IPS-15b (cell line): ENCODE measurements around the gene SOBP.

Experiments used
- H3K27me3 ChIP-seq: one replicate; pipeline ENCODE4 v1.6.1; 2013; ENCODE audit warnings: low read length; ENCODE audit not compliant: control insufficient read depth, insufficient read depth
- H3K36me3 ChIP-seq: one replicate; pipeline ENCODE4 v1.6.1; 2013; ENCODE audit warnings: low read length; ENCODE audit not compliant: control insufficient read depth, insufficient read depth
- H3K4me1 ChIP-seq: one replicate; pipeline ENCODE4 v1.6.1; 2013; ENCODE audit warnings: mild to moderate bottlenecking, low read length; ENCODE audit not compliant: control insufficient read depth, insufficient read depth
- H3K4me3 ChIP-seq: one replicate; pipeline ENCODE4 v1.5.1; 2013; ENCODE audit warnings: low read depth, low read length
- H3K9ac ChIP-seq: one replicate; pipeline ENCODE4 v1.6.1; 2013; ENCODE audit warnings: low read depth, mild to moderate bottlenecking, low read length
- H3K9me3 ChIP-seq: one replicate; pipeline ENCODE4 v1.6.1; 2013; ENCODE audit warnings: mild to moderate bottlenecking, low read length; ENCODE audit not compliant: control insufficient read depth, insufficient read depth

Gene SOBP

DNA sequence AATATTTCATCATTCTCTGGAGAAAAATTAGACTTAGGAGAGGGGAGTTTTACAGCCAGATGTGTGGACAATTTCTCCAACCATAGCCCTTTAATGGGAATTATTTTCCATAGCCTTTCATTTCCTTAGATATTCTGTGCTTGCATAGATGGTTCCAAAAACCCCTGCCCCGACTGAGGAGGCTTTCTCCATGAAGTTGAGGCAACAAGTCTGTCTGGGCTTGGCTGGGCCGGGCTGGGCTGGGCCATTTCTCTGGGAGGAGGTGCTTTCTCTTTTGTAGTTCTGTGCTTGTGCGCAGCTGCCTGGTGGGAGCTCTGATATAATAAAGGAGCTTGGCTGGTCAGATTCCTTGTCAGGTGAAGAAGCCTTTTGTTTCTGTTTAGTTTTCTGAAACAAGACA is 71.4 kb downstream of the SOBP start:
- H3K27me3 ChIP-seq, result no peaks in the 10 kb centered on the region
- no peaks in the 10 kb centered on the region for H3K36me3 ChIP-seq
- H3K4me1 ChIP-seq, result peaks cover 7% of the 10 kb centered on the region
- no peak overlapping the region for H3K9ac ChIP-seq
- no peaks in the 10 kb centered on the region for H3K9me3 ChIP-seq
- H3K4me3 ChIP-seq, result no peak overlapping the region

DNA sequence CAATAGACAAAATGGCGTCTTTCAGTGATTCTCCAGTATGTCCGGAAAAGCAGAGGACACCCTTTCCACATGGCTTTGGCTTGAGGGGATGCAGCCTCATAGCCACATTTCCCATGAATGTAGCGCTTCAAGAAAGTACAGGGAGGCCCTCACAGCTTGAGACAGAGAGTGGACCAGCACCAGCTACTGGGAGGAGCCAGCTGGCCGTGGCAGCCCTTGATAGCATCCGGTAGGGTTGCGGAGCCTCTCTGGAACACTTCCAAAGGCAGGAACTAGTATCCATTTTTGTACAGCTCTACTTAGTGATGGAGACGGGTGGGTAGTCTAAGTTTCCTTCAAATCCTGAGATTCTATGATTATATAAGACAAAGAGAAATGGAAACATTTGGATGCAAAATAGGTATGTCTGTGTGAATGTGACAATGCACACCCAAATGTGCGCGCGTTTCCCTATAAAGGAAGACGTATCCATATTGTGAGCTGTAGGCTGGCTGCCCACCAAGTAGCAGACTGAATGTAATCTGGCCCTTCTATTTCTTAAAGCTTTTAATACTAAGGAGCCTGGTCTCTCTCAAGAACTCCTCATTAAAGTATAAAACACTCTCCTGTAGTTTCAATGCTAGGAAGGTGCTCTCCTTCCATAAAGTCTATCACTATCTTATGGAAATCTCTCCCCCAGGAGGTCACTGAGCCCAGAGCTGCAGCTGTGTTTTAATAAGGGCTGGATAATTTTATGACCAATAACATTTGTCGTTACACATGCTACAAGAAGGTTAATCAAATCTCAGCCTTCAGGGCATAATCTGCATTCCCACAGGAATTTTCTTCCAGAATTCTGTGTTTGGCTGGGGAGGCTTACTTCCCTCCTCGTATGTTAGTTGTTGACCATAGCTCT is 74.0 kb downstream of the SOBP start:
- Histone ChIP-seq H3K27me3 (no peaks in the 10 kb centered on the region), H3K4me3 (no peak overlapping the region), H3K36me3 (no peaks in the 10 kb centered on the region), H3K9ac (no peak overlapping the region), H3K9me3 (no peaks in the 10 kb centered on the region), H3K4me1 (peaks cover 7% of the 10 kb centered on the region)

DNA sequence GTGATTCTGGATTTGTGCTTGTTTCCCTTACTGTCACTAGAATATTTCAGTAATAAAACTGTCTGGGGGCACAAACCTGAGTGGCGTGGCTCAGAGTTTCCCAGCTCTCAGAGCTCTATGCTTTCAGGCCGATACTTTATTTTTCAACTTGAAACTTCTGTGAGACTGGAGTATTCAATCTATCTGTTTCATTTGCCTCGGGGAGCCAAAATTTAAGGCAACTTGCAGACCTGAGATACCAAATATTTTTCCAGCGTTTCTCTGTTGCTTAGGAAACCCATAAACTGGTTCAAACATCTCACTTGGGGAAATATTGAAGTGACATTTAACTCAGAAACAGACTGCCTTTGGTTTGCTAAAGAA is 74.7 kb downstream of the SOBP start:
- Histone ChIP-seq H3K36me3 (no peaks in the 10 kb centered on the region), H3K9ac (no peak overlapping the region), H3K27me3 (no peaks in the 10 kb centered on the region), H3K9me3 (no peaks in the 10 kb centered on the region), H3K4me1 (peaks cover 7% of the 10 kb centered on the region), H3K4me3 (no peak overlapping the region)

DNA sequence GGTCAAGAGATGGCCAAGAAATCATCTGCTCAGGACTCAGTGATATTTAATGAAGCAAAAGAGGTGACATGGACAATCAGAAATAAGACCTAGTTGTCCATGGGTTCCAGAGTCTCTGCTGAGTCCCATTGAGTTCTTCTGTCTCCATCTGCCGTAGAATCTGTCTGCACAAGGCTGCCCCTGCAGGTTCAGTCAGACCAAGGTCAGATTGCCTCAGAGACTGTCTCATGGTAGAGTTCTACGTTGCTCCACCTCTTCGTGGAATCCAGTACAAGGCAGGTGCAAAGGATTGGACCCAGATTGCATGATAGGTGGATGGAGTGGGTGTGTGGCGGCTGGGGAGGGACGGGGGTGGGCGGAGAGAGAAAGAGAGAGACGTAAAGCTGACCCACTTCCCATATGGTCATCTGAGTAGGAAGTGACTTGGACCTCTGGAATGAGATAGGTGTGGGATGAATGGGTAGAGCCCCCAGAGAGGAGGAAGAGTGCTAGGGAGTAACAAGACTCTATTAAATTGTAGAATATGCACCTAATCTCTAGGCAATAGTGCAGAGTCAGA is 75.3 kb downstream of the SOBP start:
- Histone ChIP-seq H3K9ac (no peak overlapping the region), H3K4me1 (peaks cover 7% of the 10 kb centered on the region), H3K9me3 (no peaks in the 10 kb centered on the region), H3K36me3 (no peaks in the 10 kb centered on the region), H3K27me3 (no peaks in the 10 kb centered on the region), H3K4me3 (no peak overlapping the region)

DNA sequence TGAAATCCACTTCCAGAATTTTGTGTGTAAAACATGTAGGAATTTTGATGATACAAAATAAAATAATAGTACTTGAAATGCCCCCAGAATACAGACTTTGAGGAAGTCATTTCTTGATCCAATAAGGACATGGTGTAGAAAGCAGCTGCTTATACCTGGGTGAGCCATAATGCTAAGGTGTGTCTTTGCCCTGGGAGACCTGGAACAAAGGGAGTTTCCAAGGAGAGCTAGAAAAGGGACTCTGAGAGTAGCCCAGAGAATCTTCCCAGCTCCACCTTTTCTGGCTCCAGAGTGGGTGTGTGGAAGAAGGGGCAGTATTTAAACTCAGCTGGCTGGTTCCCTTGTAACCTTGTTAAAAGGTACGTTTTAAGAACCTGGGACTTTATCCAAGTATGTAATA is 77.7 kb downstream of the SOBP start:
- no peaks in the 10 kb centered on the region for H3K36me3 ChIP-seq
- no peak overlapping the region for H3K4me3 ChIP-seq
- H3K9me3 ChIP-seq, result no peaks in the 10 kb centered on the region
- no peaks in the 10 kb centered on the region for H3K4me1 ChIP-seq
- H3K9ac ChIP-seq, result no peak overlapping the region
- H3K27me3 ChIP-seq, result no peaks in the 10 kb centered on the region

DNA sequence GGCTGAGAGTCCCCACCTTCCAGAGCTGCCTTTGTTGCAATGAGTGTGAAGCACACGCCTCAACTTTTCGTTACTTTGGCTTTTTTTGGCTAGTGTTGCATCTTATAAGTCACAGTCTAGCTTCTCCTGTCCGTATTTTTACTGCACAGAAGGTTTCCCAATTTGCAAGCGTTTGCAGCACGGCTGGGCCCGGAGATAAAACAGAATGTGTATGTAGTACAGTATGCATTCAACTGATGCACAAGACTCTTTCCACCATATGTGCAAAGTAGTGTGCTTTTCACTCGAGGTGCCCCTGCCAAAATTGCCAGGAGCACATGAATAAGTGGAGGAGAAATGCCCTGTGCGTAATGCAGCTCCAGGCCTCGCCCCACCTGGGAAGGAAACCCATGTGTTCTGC is 79.6 kb downstream of the SOBP start:
- H3K27me3 ChIP-seq, result no peaks in the 10 kb centered on the region
- H3K9me3 ChIP-seq, result no peaks in the 10 kb centered on the region
- H3K9ac ChIP-seq, result no peak overlapping the region
- no peak overlapping the region for H3K4me3 ChIP-seq
- no peaks in the 10 kb centered on the region for H3K36me3 ChIP-seq
- H3K4me1 ChIP-seq, result no peaks in the 10 kb centered on the region

DNA sequence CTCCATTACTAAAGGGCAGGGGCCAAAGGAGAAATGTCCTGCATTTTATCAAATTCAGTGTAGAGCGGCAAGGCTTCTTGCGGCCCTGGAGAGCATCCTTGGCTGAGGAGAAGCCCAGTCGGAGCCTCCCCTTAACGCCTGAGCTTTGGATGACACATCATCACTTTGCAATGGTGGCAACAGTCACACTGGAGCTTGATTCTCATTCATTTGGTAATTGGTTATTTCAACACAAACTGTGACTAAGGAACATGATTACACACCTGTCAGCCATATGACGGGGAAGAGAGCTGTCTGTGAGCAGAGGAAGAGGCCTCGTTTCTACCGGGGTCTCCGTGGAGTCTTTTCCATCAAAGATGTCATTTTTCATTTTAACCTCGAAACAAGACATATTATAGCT is 81.4 kb downstream of the SOBP start:
- H3K27me3 ChIP-seq, result no peaks in the 10 kb centered on the region
- no peaks in the 10 kb centered on the region for H3K4me1 ChIP-seq
- no peak overlapping the region for H3K9ac ChIP-seq
- H3K36me3 ChIP-seq, result no peaks in the 10 kb centered on the region
- no peaks in the 10 kb centered on the region for H3K9me3 ChIP-seq
- H3K4me3 ChIP-seq, result no peak overlapping the region

DNA sequence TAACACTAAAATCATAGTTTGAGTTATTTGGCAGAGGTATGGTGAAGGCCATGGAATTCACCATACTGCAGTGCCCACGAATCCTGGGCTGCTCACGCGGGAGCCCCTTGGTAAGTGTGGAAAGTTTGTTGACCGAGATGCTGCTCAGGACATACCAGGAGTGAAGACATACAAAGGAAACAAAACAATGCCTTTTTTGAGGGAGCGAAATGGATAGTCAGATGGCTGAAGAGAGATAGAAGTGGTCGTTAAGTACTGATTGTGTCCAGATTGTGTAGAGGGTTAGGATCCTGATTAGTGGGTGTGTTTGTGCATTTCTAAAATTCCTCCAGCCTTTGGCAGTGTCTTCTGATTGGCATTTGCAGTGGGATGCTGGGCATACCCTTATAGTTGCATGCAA is 83.0 kb downstream of the SOBP start:
- H3K9ac ChIP-seq, result no peak overlapping the region
- H3K4me3 ChIP-seq, result no peak overlapping the region
- H3K36me3 ChIP-seq, result no peaks in the 10 kb centered on the region
- no peaks in the 10 kb centered on the region for H3K4me1 ChIP-seq
- no peaks in the 10 kb centered on the region for H3K27me3 ChIP-seq
- H3K9me3 ChIP-seq, result no peaks in the 10 kb centered on the region

DNA sequence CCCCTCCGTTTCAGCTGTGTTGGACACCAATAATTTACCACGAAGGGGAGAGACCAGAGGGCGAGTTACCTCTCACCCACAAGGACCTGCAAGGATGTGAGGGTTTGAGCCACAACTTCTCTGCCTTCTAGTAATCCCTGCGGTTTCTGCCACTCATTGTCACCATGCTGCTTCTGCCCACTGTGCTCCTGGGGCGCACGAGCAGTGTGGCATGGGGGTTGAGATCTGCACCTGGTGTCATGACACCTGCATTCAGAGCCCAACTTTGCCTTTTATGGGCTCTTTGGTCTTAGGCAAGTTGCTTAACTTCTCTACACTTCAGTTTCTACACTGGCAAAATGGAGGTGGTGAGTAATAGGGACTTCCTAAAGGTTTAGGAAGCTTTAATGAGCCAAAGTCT is 84.9 kb downstream of the SOBP start:
- Histone ChIP-seq H3K9ac (no peak overlapping the region), H3K4me3 (no peak overlapping the region), H3K4me1 (peaks cover 14% of the 10 kb centered on the region), H3K9me3 (no peaks in the 10 kb centered on the region), H3K27me3 (no peaks in the 10 kb centered on the region), H3K36me3 (no peaks in the 10 kb centered on the region)

DNA sequence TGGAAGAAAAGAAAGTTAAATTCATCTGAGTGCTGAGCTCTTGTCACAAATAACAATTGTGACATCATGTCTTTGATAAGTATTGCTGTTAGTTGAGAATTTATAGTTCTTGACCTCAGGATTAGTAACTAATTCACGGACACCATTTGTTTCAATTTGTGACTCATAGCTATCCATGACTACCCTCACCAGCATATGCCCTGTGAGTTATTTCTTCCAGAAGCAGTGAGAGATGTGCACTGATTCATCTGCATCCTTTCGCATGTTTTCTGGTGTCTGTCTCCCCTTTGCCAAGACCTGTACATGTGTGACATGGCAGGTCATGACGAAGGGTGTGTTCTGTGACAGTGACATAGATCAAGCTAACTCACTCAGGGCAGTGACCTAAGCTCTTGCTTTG is 86.9 kb downstream of the SOBP start:
- Histone ChIP-seq H3K9me3 (no peaks in the 10 kb centered on the region), H3K36me3 (no peaks in the 10 kb centered on the region), H3K4me1 (peaks cover 14% of the 10 kb centered on the region), H3K27me3 (no peaks in the 10 kb centered on the region), H3K9ac (no peak overlapping the region), H3K4me3 (no peak overlapping the region)

DNA sequence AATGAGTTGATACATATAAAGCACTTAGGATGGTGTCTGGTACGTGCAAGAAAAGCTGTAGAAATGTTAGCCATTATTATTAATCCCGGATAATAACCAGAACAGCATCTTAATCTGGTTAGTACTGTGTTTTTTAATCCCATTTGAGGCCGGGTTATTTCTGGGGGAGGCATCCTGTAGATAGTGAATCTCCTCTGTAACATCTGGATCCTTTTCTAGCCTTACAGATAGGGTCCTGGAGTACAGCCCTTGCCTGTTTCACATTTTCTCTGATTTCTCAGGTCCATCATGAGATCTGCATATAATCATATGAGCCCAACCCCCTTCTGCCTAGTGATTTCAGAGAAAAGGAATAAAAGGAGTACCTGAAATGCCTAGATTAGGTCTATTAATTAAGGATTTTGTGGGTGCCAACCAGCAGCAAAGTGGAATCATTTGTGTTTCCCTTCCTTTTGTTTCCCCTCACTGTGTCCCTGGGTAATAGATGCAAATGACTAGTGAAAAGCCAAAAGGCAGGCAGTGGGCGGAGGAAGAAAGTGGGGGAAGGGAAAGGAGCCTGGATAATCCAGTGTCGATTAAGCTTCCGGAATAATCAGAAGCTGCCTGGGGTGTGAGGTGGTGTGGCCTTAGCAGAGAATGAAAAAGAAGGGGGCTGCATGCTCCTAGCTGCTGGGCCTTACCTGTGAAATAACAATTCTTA is 88.9 kb downstream of the SOBP start:
- Histone ChIP-seq H3K27me3 (no peaks in the 10 kb centered on the region), H3K9ac (peak overlapping the region; percentile 42), H3K36me3 (no peaks in the 10 kb centered on the region), H3K4me3 (no peak overlapping the region), H3K9me3 (no peaks in the 10 kb centered on the region), H3K4me1 (peaks cover 14% of the 10 kb centered on the region)
